Testis (tissue), 3 donors: ENCODE measurements around the gene REPS1. TPM values are rescaled to one million over a fixed set of nuclear protein-coding genes. Genes with fewer than 3 reads are reported as not detected.

Experiments
- DNase-seq: peaks from one replicate; pipeline ENCODE4 v3.0.0-alpha.2; 2019
- H3K27ac ChIP-seq, 2 donors: fragments of 200-600 bp; sonication (generic); one replicate each; pipeline ENCODE4 v1.5.1; 2019
- H3K27me3 ChIP-seq: fragments of 200-600 bp; sonication (generic); one replicate; pipeline ENCODE4 v1.5.1; 2019
- H3K36me3 ChIP-seq: fragments of 200-600 bp; sonication (generic); one replicate; pipeline ENCODE4 v1.5.1; 2017; ENCODE audit warnings: low read depth; ENCODE audit errors: missing control alignments
- H3K4me1 ChIP-seq: fragments of 200-600 bp; sonication (generic); one replicate; pipeline ENCODE4 v1.5.1; 2019
- H3K4me3 ChIP-seq, 2 donors: fragments of 200-600 bp; sonication (generic); one replicate each; pipeline ENCODE4 v1.5.1; 2017 to 2019
- H3K9me3 ChIP-seq: fragments of 200-600 bp; sonication (generic); one replicate; pipeline ENCODE4 v1.5.1; 2017
- CTCF ChIP-seq, 3 experiments: fragments of 450-650 bp in 2 of 3; fragments of 200-600 bp in 1 of 3; sonication (generic) in 1 of 3; IDR thresholded peaks; one replicate each; pipeline ENCODE4 v1.5.1; 2016 to 2019; ENCODE audit warnings: antibody characterized with exemption in 3 of 3, mild to moderate bottlenecking in 2 of 3, moderate library complexity in 1 of 3
- POLR2A ChIP-seq: fragments of 450-650 bp; IDR thresholded peaks from one replicate; pipeline ENCODE4 v1.6.1; 2017; ENCODE audit warnings: antibody characterized with exemption, mild to moderate bottlenecking, moderate library complexity
- WGBS, 2 donors: methylation state at CpG; one replicate each; pipeline ENCODE4 v1.1.5; 2018; 5-methylcytosine and 5-hydroxymethylcytosine counted together
- intact Hi-C: fragments of 100-400 bp; cut with DNase I; formaldehyde crosslinking; loops from one replicate; pipeline ENCODE4 v1.15.1; 2023; ENCODE audit warnings: low total_unique reads
- polyA plus RNA-seq: library from polyadenylated mRNA; stranded (reverse); fragments of 350-450 nt; fragmentation: Illumina TruSeq; extraction: RNeasy Lipid Tissue Mini Kit (QIAGEN cat#74804); gene quantifications from one replicate; pipeline ENCODE4 v1.2.3, GENCODE V29; 2014; ENCODE audit warnings: low read depth, low replicate concordance; ENCODE audit not compliant: insufficient read depth
- total RNA-seq, 2 donors: library from RNA; depleted of rRNA; stranded (reverse); fragments of >200 nt; gene quantifications; one replicate each; pipeline ENCODE4 v1.2.3, GENCODE V29; 2016

The REPS1 gene
- total and polyA plus RNA-seq, 3 donors from 2014 or later, result 82.0 to 170 (median 160) TPM

GRCh38 chr6:138977242-138977641 lies 10.8 kb downstream of the REPS1 start:
- no peak for TF ChIP-seq CTCF (IDR thresholded peaks at IDR 0.05)
- TF ChIP-seq POLR2A, result no peak
- H3K4me1 ChIP-seq, result peaks cover 28% of the 10 kb centered on the region
- H3K27me3 ChIP-seq, result no peaks in the 10 kb centered on the region
- no peaks in the 10 kb centered on the region for H3K36me3 ChIP-seq
- WGBS, 2 donors, result 84 to 95% methylated on average over 2 of the region's 2 CpGs
- no peak overlapping the region for H3K4me3 ChIP-seq
- no peaks in the 10 kb centered on the region for H3K9me3 ChIP-seq
- intact Hi-C loops, result no loop called here
- no peak for DNase-seq
- H3K27ac ChIP-seq, result no peak overlapping the region

- DNase-seq, result no peak
- Histone ChIP-seq H3K4me3 (no peak overlapping the region), H3K27me3 (no peaks in the 10 kb centered on the region), H3K27ac (no peak overlapping the region), H3K36me3 (no peaks in the 10 kb centered on the region), H3K9me3 (no peaks in the 10 kb centered on the region), H3K4me1 (peaks cover 33% of the 10 kb centered on the region)
- intact Hi-C loops, result no loop called here
- 73 to 76% methylated on average over 4 of the region's 4 CpGs for WGBS, 2 donors
- TF ChIP-seq POLR2A, result no peak
- TF ChIP-seq CTCF (IDR thresholded peaks at IDR 0.05), result no peak
These were observed 12.2 kb downstream of the REPS1 start for GRCh38 chr6:138975815-138976214.

GRCh38 chr6:138973466-138974153 lies 14.4 kb downstream of the REPS1 start:
- Histone ChIP-seq H3K9me3 (no peaks in the 10 kb centered on the region), H3K36me3 (no peaks in the 10 kb centered on the region), H3K27me3 (no peaks in the 10 kb centered on the region), H3K27ac (peak overlapping the region in 1 of 2 donors; percentile 20), H3K4me1 (peaks cover 44% of the 10 kb centered on the region), H3K4me3 (no peak overlapping the region)
- TF ChIP-seq POLR2A, result no peak
- no peak for TF ChIP-seq CTCF (IDR thresholded peaks at IDR 0.05)
- no peak for DNase-seq
- 24 to 31% methylated on average over 2 of the region's 2 CpGs for WGBS, 2 donors
- intact Hi-C loops, result no loop called here

GRCh38 chr6:138972226-138972665 lies 15.8 kb downstream of the REPS1 start:
- H3K4me3 ChIP-seq, result no peak overlapping the region
- intact Hi-C loops, result no loop called here
- no peak for DNase-seq
- H3K4me1 ChIP-seq, result peaks cover 40% of the 10 kb centered on the region
- WGBS, 2 donors, result 41% methylated on average over 3 of the region's 3 CpGs
- no peaks in the 10 kb centered on the region for H3K36me3 ChIP-seq
- H3K27ac ChIP-seq, result peak overlapping the region; percentile 20 to 60
- TF ChIP-seq POLR2A (no peak), CTCF (IDR thresholded peaks at IDR 0.05) (no peak)
- H3K9me3 ChIP-seq, result no peaks in the 10 kb centered on the region
- no peaks in the 10 kb centered on the region for H3K27me3 ChIP-seq

- H3K4me1 ChIP-seq, result peaks cover 46% of the 10 kb centered on the region
- intact Hi-C loops, result no loop called here
- H3K9me3 ChIP-seq, result no peaks in the 10 kb centered on the region
- H3K27me3 ChIP-seq, result no peaks in the 10 kb centered on the region
- WGBS, 2 donors, result 39 to 55% methylated on average over 3 of the region's 3 CpGs
- no peak overlapping the region for H3K4me3 ChIP-seq
- TF ChIP-seq CTCF (IDR thresholded peaks at IDR 0.05) (no peak), POLR2A (no peak)
- DNase-seq, result no peak
- H3K36me3 ChIP-seq, result no peaks in the 10 kb centered on the region
- H3K27ac ChIP-seq, result peak overlapping the region; percentile 20 to 60
These were observed 16.5 kb downstream of the REPS1 start for GRCh38 chr6:138971601-138972000.
